ENCODE measurements around the gene TRIO.
"Not testable (repeated sequence)": the region's sequence is repeated elsewhere in the genome, so short reads cannot be mapped to it uniquely, and the experiment has no call there.

TRIO gene

GRCh38 chr5:14532180-14532579, 389.0 kb downstream of the TRIO start:
- H3K9ac ChIP-seq (ENCODE audit: low read depth, low read length) = no peak overlapping the region
- H3K9me3 ChIP-seq (ENCODE audit: insufficient read depth, low read depth, low read length) = no peaks in the 10 kb centered on the region
- 92% methylated on average over 3 of the region's 3 CpGs for WGBS
- no peak overlapping the region for H3K27ac ChIP-seq (ENCODE audit: low read depth, low read length)
- no peaks in the 10 kb centered on the region for H3K36me3 ChIP-seq (ENCODE audit: insufficient read depth, low read length)
- H3K4me1 ChIP-seq (ENCODE audit: insufficient read depth, low read length) = no peaks in the 10 kb centered on the region
- H3K27me3 ChIP-seq (ENCODE audit: insufficient read depth, low read length) = no peaks in the 10 kb centered on the region
- H3K4me3 ChIP-seq (ENCODE audit: low read length) = no peak overlapping the region

- H3K9ac ChIP-seq (ENCODE audit: low read depth, low read length) = no peak overlapping the region
- WGBS = 62% methylated on average over 7 of the region's 7 CpGs
- H3K9me3 ChIP-seq (ENCODE audit: insufficient read depth, low read depth, low read length) = no peaks in the 10 kb centered on the region
- H3K27me3 ChIP-seq (ENCODE audit: insufficient read depth, low read length) = no peaks in the 10 kb centered on the region
- H3K27ac ChIP-seq (ENCODE audit: low read depth, low read length) = no peak overlapping the region
- H3K36me3 ChIP-seq (ENCODE audit: insufficient read depth, low read length) = no peaks in the 10 kb centered on the region
- H3K4me3 ChIP-seq (ENCODE audit: low read length) = no peak overlapping the region
- no peaks in the 10 kb centered on the region for H3K4me1 ChIP-seq (ENCODE audit: insufficient read depth, low read length)
Observed at GRCh38 chr5:14534773-14535172, 391.6 kb downstream of the TRIO start.

- Histone ChIP-seq H3K4me1 (ENCODE audit: insufficient read depth, low read length) (no peaks in the 10 kb centered on the region), H3K4me3 (ENCODE audit: low read length) (no peak overlapping the region), H3K9me3 (ENCODE audit: insufficient read depth, low read depth, low read length) (no peaks in the 10 kb centered on the region), H3K36me3 (ENCODE audit: insufficient read depth, low read length) (no peaks in the 10 kb centered on the region), H3K9ac (ENCODE audit: low read depth, low read length) (no peak overlapping the region), H3K27ac (ENCODE audit: low read depth, low read length) (no peak overlapping the region), H3K27me3 (ENCODE audit: insufficient read depth, low read length) (no peaks in the 10 kb centered on the region)
- WGBS = 61% methylated on average over 3 of the region's 3 CpGs
Observed at GRCh38 chr5:14545308-14545707, 402.2 kb downstream of the TRIO start.

GRCh38 chr5:14545862-14546261, 402.7 kb downstream of the TRIO start:
- Histone ChIP-seq H3K9ac (ENCODE audit: low read depth, low read length) (no peak overlapping the region), H3K9me3 (ENCODE audit: insufficient read depth, low read depth, low read length) (no peaks in the 10 kb centered on the region), H3K4me3 (ENCODE audit: low read length) (no peak overlapping the region), H3K4me1 (ENCODE audit: insufficient read depth, low read length) (no peaks in the 10 kb centered on the region), H3K27me3 (ENCODE audit: insufficient read depth, low read length) (no peaks in the 10 kb centered on the region), H3K27ac (ENCODE audit: low read depth, low read length) (no peak overlapping the region), H3K36me3 (ENCODE audit: insufficient read depth, low read length) (no peaks in the 10 kb centered on the region)
- WGBS = 93% methylated on average over 1 of the region's 1 CpG

GRCh38 chr5:14547666-14548065, 404.5 kb downstream of the TRIO start:
- no peak overlapping the region for H3K4me3 ChIP-seq (ENCODE audit: low read length)
- H3K9me3 ChIP-seq (ENCODE audit: insufficient read depth, low read depth, low read length) = no peaks in the 10 kb centered on the region
- H3K27me3 ChIP-seq (ENCODE audit: insufficient read depth, low read length) = no peaks in the 10 kb centered on the region
- no peaks in the 10 kb centered on the region for H3K4me1 ChIP-seq (ENCODE audit: insufficient read depth, low read length)
- H3K9ac ChIP-seq (ENCODE audit: low read depth, low read length) = no peak overlapping the region
- no CpG with 5 or more reads among the region's 1 CpG for WGBS
- no peak overlapping the region for H3K27ac ChIP-seq (ENCODE audit: low read depth, low read length)
- H3K36me3 ChIP-seq (ENCODE audit: insufficient read depth, low read length) = no peaks in the 10 kb centered on the region

GRCh38 chr5:14551211-14551610, 408.1 kb downstream of the TRIO start:
- Histone ChIP-seq H3K4me3 (ENCODE audit: low read length) (no peak overlapping the region), H3K27ac (ENCODE audit: low read depth, low read length) (no peak overlapping the region), H3K27me3 (ENCODE audit: insufficient read depth, low read length) (no peaks in the 10 kb centered on the region), H3K36me3 (ENCODE audit: insufficient read depth, low read length) (no peaks in the 10 kb centered on the region), H3K9ac (ENCODE audit: low read depth, low read length) (no peak overlapping the region), H3K4me1 (ENCODE audit: insufficient read depth, low read length) (no peaks in the 10 kb centered on the region), H3K9me3 (ENCODE audit: insufficient read depth, low read depth, low read length) (no peaks in the 10 kb centered on the region)
- 91% methylated on average over 3 of the region's 3 CpGs for whole genome bisulfite sequencing

- Histone ChIP-seq H3K4me3 (ENCODE audit: low read length) (no peak overlapping the region), H3K9ac (ENCODE audit: low read depth, low read length) (no peak overlapping the region), H3K27me3 (ENCODE audit: insufficient read depth, low read length) (no peaks in the 10 kb centered on the region), H3K9me3 (ENCODE audit: insufficient read depth, low read depth, low read length) (no peaks in the 10 kb centered on the region), H3K4me1 (ENCODE audit: insufficient read depth, low read length) (no peaks in the 10 kb centered on the region), H3K36me3 (ENCODE audit: insufficient read depth, low read length) (no peaks in the 10 kb centered on the region), H3K27ac (ENCODE audit: low read depth, low read length) (no peak overlapping the region)
- WGBS = 83% methylated on average over 1 of the region's 1 CpG
Observed at GRCh38 chr5:14552017-14552416, 408.9 kb downstream of the TRIO start.

DNA sequence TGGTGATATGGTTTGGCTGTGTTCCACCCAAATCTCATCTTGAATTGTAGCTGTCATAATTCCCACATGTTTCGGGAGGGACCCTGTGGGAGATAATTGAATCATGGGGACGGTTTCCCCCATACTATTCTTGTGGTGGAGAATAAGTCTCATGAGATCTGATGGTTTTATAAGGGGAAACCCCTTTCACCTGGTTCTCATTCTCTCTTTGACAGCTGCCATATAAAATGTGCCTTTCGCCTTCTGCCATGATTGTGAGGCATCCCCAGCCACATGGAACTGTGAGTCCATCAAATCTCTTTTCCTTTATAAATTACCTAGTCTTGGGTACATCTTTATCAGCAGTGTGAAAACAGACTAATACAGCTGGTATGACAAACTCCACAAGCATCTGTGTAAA, 411.1 kb downstream of the TRIO start:
- H3K9ac ChIP-seq (ENCODE audit: low read depth, low read length); H3K27me3 ChIP-seq (ENCODE audit: insufficient read depth, low read length); H3K9me3 ChIP-seq (ENCODE audit: insufficient read depth, low read depth, low read length); H3K4me3 ChIP-seq (ENCODE audit: low read length); H3K27ac ChIP-seq (ENCODE audit: low read depth, low read length); H3K4me1 ChIP-seq (ENCODE audit: insufficient read depth, low read length); H3K36me3 ChIP-seq (ENCODE audit: insufficient read depth, low read length): not testable (repeated sequence)
- WGBS = 96% methylated on average over 3 of the region's 3 CpGs

DNA sequence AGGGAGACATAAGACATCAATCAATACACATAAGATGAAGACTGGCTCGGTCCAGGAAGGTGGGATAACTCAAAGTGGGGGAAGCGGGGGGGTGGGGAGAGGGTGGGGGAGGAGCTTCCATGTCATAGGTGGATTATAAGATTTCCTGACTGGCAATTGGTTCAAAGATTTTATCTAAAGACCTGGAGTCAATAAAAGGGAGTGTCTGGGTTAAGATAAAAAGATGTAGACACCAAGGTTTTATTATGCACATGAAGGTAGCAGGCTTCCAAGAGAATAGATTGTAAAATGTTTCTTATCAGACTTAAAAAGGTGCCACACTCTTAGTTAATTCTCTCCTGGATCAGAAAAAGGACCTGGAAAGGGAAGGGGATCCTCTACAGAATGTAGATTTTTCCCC, 412.9 kb downstream of the TRIO start:
- Histone ChIP-seq H3K9me3 (ENCODE audit: insufficient read depth, low read depth, low read length) (no peaks in the 10 kb centered on the region), H3K9ac (ENCODE audit: low read depth, low read length) (no peak overlapping the region), H3K4me3 (ENCODE audit: low read length) (no peak overlapping the region), H3K36me3 (ENCODE audit: insufficient read depth, low read length) (no peaks in the 10 kb centered on the region), H3K4me1 (ENCODE audit: insufficient read depth, low read length) (no peaks in the 10 kb centered on the region), H3K27ac (ENCODE audit: low read depth, low read length) (no peak overlapping the region), H3K27me3 (ENCODE audit: insufficient read depth, low read length) (no peaks in the 10 kb centered on the region)
- WGBS = 86% methylated on average over 2 of the region's 2 CpGs

DNA sequence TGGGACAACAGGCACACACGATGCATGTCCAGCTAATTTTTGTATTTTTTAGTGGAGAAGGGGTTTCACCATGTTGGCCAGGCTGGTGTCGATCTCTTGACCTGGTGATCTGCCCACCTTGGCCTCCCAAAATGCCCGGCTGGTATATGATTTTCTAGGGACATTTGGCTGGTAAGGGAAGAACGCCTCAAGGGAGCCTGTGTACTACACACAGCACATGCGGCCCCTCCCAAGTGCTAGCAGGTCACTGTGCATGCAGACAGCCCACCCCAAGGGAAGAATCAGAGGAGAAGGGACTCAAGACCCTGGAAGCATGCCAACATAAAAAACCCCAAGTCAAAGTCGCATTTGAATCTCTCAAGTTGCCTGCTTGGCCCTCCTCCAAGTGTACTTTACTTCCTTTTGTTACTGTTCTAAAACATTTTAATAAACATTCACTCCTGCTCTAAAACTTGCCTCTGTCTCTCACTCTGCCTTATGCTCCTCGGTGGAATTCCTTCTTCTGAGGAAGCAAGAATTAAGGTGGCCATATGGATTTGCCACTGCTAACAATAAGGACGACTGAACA, 414.1 kb downstream of the TRIO start:
- no peak overlapping the region for H3K9ac ChIP-seq (ENCODE audit: low read depth, low read length)
- no peak overlapping the region for H3K4me3 ChIP-seq (ENCODE audit: low read length)
- H3K36me3 ChIP-seq (ENCODE audit: insufficient read depth, low read length) = no peaks in the 10 kb centered on the region
- H3K27ac ChIP-seq (ENCODE audit: low read depth, low read length) = no peak overlapping the region
- 92% methylated on average over 8 of the region's 8 CpGs for WGBS
- H3K4me1 ChIP-seq (ENCODE audit: insufficient read depth, low read length) = no peaks in the 10 kb centered on the region
- no peaks in the 10 kb centered on the region for H3K27me3 ChIP-seq (ENCODE audit: insufficient read depth, low read length)
- no peaks in the 10 kb centered on the region for H3K9me3 ChIP-seq (ENCODE audit: insufficient read depth, low read depth, low read length)

- H3K4me3 ChIP-seq (ENCODE audit: low read length) = no peak overlapping the region
- H3K4me1 ChIP-seq (ENCODE audit: insufficient read depth, low read length) = no peaks in the 10 kb centered on the region
- WGBS = 84% methylated on average over 8 of the region's 8 CpGs
- H3K9ac ChIP-seq (ENCODE audit: low read depth, low read length) = no peak overlapping the region
- H3K27me3 ChIP-seq (ENCODE audit: insufficient read depth, low read length) = no peaks in the 10 kb centered on the region
- no peaks in the 10 kb centered on the region for H3K36me3 ChIP-seq (ENCODE audit: insufficient read depth, low read length)
- no peak overlapping the region for H3K27ac ChIP-seq (ENCODE audit: low read depth, low read length)
- no peaks in the 10 kb centered on the region for H3K9me3 ChIP-seq (ENCODE audit: insufficient read depth, low read depth, low read length)
Observed at GRCh38 chr5:14557791-14558415, 414.8 kb downstream of the TRIO start.
